CD14-positive monocyte (primary cell): ENCODE data around the gene ZNRF1. TPM values are rescaled to one million over a fixed set of nuclear protein-coding genes. Genes with fewer than 3 reads are reported as not detected.

Source experiments
- DNase-seq, 3 donors: peaks; one replicate each; pipeline ENCODE4 v3.0.0-alpha.2; 2011 to 2022
- H2AFZ ChIP-seq: 2 replicates; pipeline ENCODE4 v1.6.0; 2012; ENCODE audit warnings: mild to moderate bottlenecking, low read depth, low read length, inconsistent platforms; ENCODE audit not compliant: insufficient read depth, poor library complexity, severe bottlenecking
- H3K27ac ChIP-seq, 2 donors: 1 replicate in 1 of 2; 2 replicates in 1 of 2; pipeline ENCODE4 v1.5.1; 2012 to 2013; ENCODE audit warnings: low read length in 2 of 2, control low read depth in 1 of 2, inconsistent platforms in 1 of 2, low read depth in 1 of 2, mild to moderate bottlenecking in 1 of 2
- H3K27me3 ChIP-seq, 2 donors: one replicate each; pipeline versions ENCODE4 v1.6.0 to v1.6.1; 2011 to 2013; ENCODE audit warnings: low read length in 2 of 2; ENCODE audit not compliant: control insufficient read depth in 2 of 2, insufficient read depth in 2 of 2
- H3K36me3 ChIP-seq, 2 donors: replicated peaks in 1 of 2; 1 replicate in 1 of 2; 2 replicates in 1 of 2; pipeline versions ENCODE4 v1.5.1 to v1.6.1; 2012 to 2013; ENCODE audit warnings: low read length in 2 of 2, control low read depth in 1 of 2, inconsistent platforms in 1 of 2, mild to moderate bottlenecking in 1 of 2; ENCODE audit not compliant: insufficient read depth in 2 of 2, control insufficient read depth in 1 of 2
- H3K4me1 ChIP-seq, 2 donors: 1 replicate in 1 of 2; 2 replicates in 1 of 2; pipeline versions ENCODE4 v1.5.1 to v1.6.1; 2012 to 2013; ENCODE audit warnings: low read length in 2 of 2, control low read depth in 1 of 2, inconsistent platforms in 1 of 2, mild to moderate bottlenecking in 1 of 2, moderate library complexity in 1 of 2; ENCODE audit not compliant: insufficient read depth in 2 of 2, control insufficient read depth in 1 of 2
- H3K4me2 ChIP-seq: replicated peaks from 2 replicates; pipeline ENCODE3; 2012; ENCODE audit warnings: low read length, moderate library complexity, mild to moderate bottlenecking; ENCODE audit not compliant: poor library complexity, severe bottlenecking; ENCODE audit errors: extremely low read depth
- H3K4me3 ChIP-seq, 3 experiments: fragments of 200-600 bp in 1 of 3; sonication (generic) in 1 of 3; replicated peaks in 1 of 3; 1 replicate in 2 of 3; 2 replicates in 1 of 3; pipeline ENCODE4 v1.5.1; 2011 to 2013; ENCODE audit warnings: low read length in 3 of 3, mild to moderate bottlenecking in 3 of 3, control low read depth in 2 of 3, low read depth in 2 of 3, inconsistent platforms in 1 of 3, moderate library complexity in 1 of 3
- H3K79me2 ChIP-seq: 2 replicates; pipeline ENCODE4 v1.6.0; 2012; ENCODE audit warnings: mild to moderate bottlenecking, control low read depth, inconsistent platforms, low read length, moderate library complexity; ENCODE audit not compliant: insufficient read depth
- H3K9ac ChIP-seq: 2 replicates; pipeline ENCODE4 v1.6.0; 2017; ENCODE audit warnings: low read length, mild to moderate bottlenecking; ENCODE audit not compliant: insufficient read depth, poor library complexity, severe bottlenecking
- H3K9me3 ChIP-seq, 2 donors: replicated peaks in 1 of 2; 1 replicate in 1 of 2; 2 replicates in 1 of 2; pipeline versions ENCODE4 v1.5.1 to v1.6.1; 2012 to 2013; ENCODE audit warnings: low read length in 2 of 2, control low read depth in 1 of 2; ENCODE audit not compliant: control insufficient read depth in 1 of 2, insufficient read depth in 1 of 2
- H4K20me1 ChIP-seq: 2 replicates; pipeline ENCODE4 v1.6.0; 2012; ENCODE audit warnings: mild to moderate bottlenecking, low read length, control low read depth, moderate library complexity; ENCODE audit not compliant: insufficient read depth
- H3K27ac Mint-ChIP-seq, 7 donors: one replicate each; pipeline ENCODE4 v1.8.0; 2020; ENCODE audit warnings: mild to moderate bottlenecking in 7 of 7, mixed read lengths in 7 of 7, moderate library complexity in 6 of 7, inconsistent platforms in 2 of 7
- H3K27me3 Mint-ChIP-seq, 3 donors: one replicate each; pipeline ENCODE4 v1.8.0; 2021 to 2022; ENCODE audit warnings: low read depth in 3 of 3, mild to moderate bottlenecking in 3 of 3, mixed read lengths in 3 of 3, moderate library complexity in 3 of 3, inconsistent platforms in 1 of 3
- H3K36me3 Mint-ChIP-seq, 2 donors: one replicate each; pipeline ENCODE4 v1.8.0; 2020; ENCODE audit warnings: mixed read lengths in 2 of 2, inconsistent platforms in 1 of 2, mild to moderate bottlenecking in 1 of 2
- H3K4me1 Mint-ChIP-seq: one replicate; pipeline ENCODE4 v1.8.0; 2020; ENCODE audit warnings: mild to moderate bottlenecking, mixed read lengths
- H3K4me3 Mint-ChIP-seq, 2 donors: one replicate each; pipeline ENCODE4 v1.8.0; 2020; ENCODE audit warnings: mild to moderate bottlenecking in 2 of 2, mixed read lengths in 2 of 2, moderate library complexity in 1 of 2
- H3K9me3 Mint-ChIP-seq, 7 donors: one replicate each; pipeline ENCODE4 v1.8.0; 2020 to 2022; ENCODE audit warnings: mixed read lengths in 7 of 7, mild to moderate bottlenecking in 6 of 7, moderate library complexity in 6 of 7, inconsistent platforms in 2 of 7
- CTCF ChIP-seq: fragments of 200-600 bp; IDR thresholded peaks from one replicate; pipeline ENCODE4 v1.8.0; 2022; ENCODE audit warnings: antibody characterized with exemption, mild to moderate bottlenecking
- WGBS: methylation state at CpG from one replicate; pipeline ENCODE4 v1.1.5; 2013; ENCODE audit warnings: missing lambda C conversion rate; ENCODE audit not compliant: insufficient coverage; 5-methylcytosine and 5-hydroxymethylcytosine counted together
- intact Hi-C, 2 donors: fragments of 100-400 bp; cut with micrococcal nuclease; formaldehyde crosslinking; loops; one replicate each; pipeline versions ENCODE4 v1.15.0 to v1.15.1; 2023
- polyA plus RNA-seq, 3 donors: library from polyadenylated mRNA; depleted of rRNA in 1 of 3; unstranded in 2 of 3; stranded (reverse) in 1 of 3; fragments of 300-500 nt in 2 of 3; fragments of >200 nt in 1 of 3; fragmentation: Illumina TruSeq in 2 of 3; gene quantifications; 1 replicate in 2 of 3; 2 replicates in 1 of 3; pipeline ENCODE4 v1.2.3, GENCODE V29; 2012 to 2021

ZNRF1 gene
- polyA plus RNA-seq, 3 donors: 1.9 to 5.3 (median 4.3) TPM

- H3K4me3 ChIP-seq: no peak overlapping the region
- no peak for DNase-seq
- H3K27ac ChIP-seq: no peak overlapping the region
- no peak for TF ChIP-seq CTCF
- peak overlapping the region in 1 of 7 donors; percentile 62 for H3K27ac Mint-ChIP-seq
- H3K79me2 ChIP-seq: no peaks in the 10 kb centered on the region
- peak overlapping the region; percentile 43 for H3K4me2 ChIP-seq
- peaks cover 8% of the 10 kb centered on the region in 2 donors for H3K36me3 Mint-ChIP-seq
- peaks cover 40% of the 10 kb centered on the region for H3K4me1 Mint-ChIP-seq
- no peaks in the 10 kb centered on the region for H3K36me3 ChIP-seq
- no peaks in the 10 kb centered on the region for H3K9me3 ChIP-seq
- peaks cover 0 to 23% of the 10 kb centered on the region in 2 donors for H3K27me3 ChIP-seq
- H4K20me1 ChIP-seq: no peaks in the 10 kb centered on the region
- H3K27me3 Mint-ChIP-seq: peaks cover 21 to 32% (median 30%) of the 10 kb centered on the region in 3 donors
- H3K4me3 Mint-ChIP-seq: no peak overlapping the region
- H3K9me3 Mint-ChIP-seq: peaks cover 0 to 12% (median 4%) of the 10 kb centered on the region in 7 donors
- intact Hi-C loops: loop anchor here (5.0 kb wide), 2 partner anchors 53 to 118 kb away; partner anchors contain the start of gene ZNRF1 (in 1 of the 2)
- 97% methylated on average over 42 of the region's 45 CpGs for WGBS
- peaks cover 38 to 43% of the 10 kb centered on the region in 2 donors for H3K4me1 ChIP-seq
- H3K9ac ChIP-seq: peak overlapping the region; percentile 1
- H2AFZ ChIP-seq: peak overlapping the region; percentile 69
These were observed 116.4 kb downstream of the ZNRF1 start for GRCh38 chr16:75114946-75115825.

GRCh38 chr16:75116081-75116910, 117.5 kb downstream of the ZNRF1 start, which contains the start of gene LDHD:
Gene LDHD (minus strand): TSS chr16:75116780. CDS start chr16:75116720, 60 bp downstream.
- TF ChIP-seq CTCF: no peak
- Histone ChIP-seq H3K4me2 (peak within 1 kb of the TSS; percentile 43), H3K9me3 (peaks cover 9% of the 10 kb centered on the region in 2 donors), H2AFZ (peak within 1 kb of the TSS; percentile 69), H3K36me3 (no peaks in the 10 kb centered on the region), H3K27me3 (peaks cover 0 to 23% of the 10 kb centered on the region in 2 donors), H3K9ac (peak within 1 kb of the TSS; percentile 24), H3K4me3 (peak within 1 kb of the TSS; percentile 20 to 65 (median 40)), H3K27ac (peak within 1 kb of the TSS; percentile 7 to 54), H3K4me1 (peaks cover 27 to 32% of the 10 kb centered on the region in 2 donors), H4K20me1 (no peaks in the 10 kb centered on the region), H3K79me2 (no peaks in the 10 kb centered on the region)
- peak within 1 kb of the TSS; percentile 80 to 88 for H3K4me3 Mint-ChIP-seq
- H3K4me1 Mint-ChIP-seq: peaks cover 30% of the 10 kb centered on the region
- H3K36me3 Mint-ChIP-seq: peaks cover 8% of the 10 kb centered on the region in 2 donors
- H3K27me3 Mint-ChIP-seq: peaks cover 21 to 30% (median 30%) of the 10 kb centered on the region in 3 donors
- intact Hi-C loops: no loop called here
- peaks cover 3 to 22% (median 15%) of the 10 kb centered on the region in 7 donors for H3K9me3 Mint-ChIP-seq
- WGBS: 60% methylated on average over 7 of the region's 15 CpGs
- peak; percentile 48 to 63 (median 50) for DNase-seq
- peak within 1 kb of the TSS in 6 of 7 donors; percentile 50 to 90 (median 82) for H3K27ac Mint-ChIP-seq
